T-helper 2 cell treated with Interferon-gamma antibody and Interleukin-4, amounts not matched to agents 5 μg/mL and 100 μg/mL, for 36 hours (primary cell): ENCODE results near the gene CTBP2.
"Not testable (repeated sequence)": the region's sequence is repeated elsewhere in the genome, so short reads cannot be mapped to it uniquely, and the experiment has no call there.

ENCODE experiments used
- DNase-seq: peaks from one replicate; pipeline ENCODE4 v3.0.0; 2021; ENCODE audit warnings: low spot score
- H3K27ac Mint-ChIP-seq: one replicate; pipeline ENCODE4 v1.8.0; 2021; ENCODE audit warnings: mild to moderate bottlenecking, mixed read lengths
- H3K27me3 Mint-ChIP-seq: one replicate; pipeline ENCODE4 v1.8.0; 2021; ENCODE audit warnings: low read depth, mixed read lengths
- H3K36me3 Mint-ChIP-seq: one replicate; pipeline ENCODE4 v1.8.0; 2021; ENCODE audit warnings: low read depth, mixed read lengths
- H3K4me1 Mint-ChIP-seq: one replicate; pipeline ENCODE4 v1.8.0; 2021; ENCODE audit warnings: low read depth, mixed read lengths
- H3K4me3 Mint-ChIP-seq: one replicate; pipeline ENCODE4 v1.8.0; 2022; ENCODE audit warnings: mild to moderate bottlenecking, moderate library complexity, mixed read lengths
- H3K9me3 Mint-ChIP-seq: one replicate; pipeline ENCODE4 v1.8.0; 2021; ENCODE audit warnings: mixed read lengths

CTBP2 gene

DNA sequence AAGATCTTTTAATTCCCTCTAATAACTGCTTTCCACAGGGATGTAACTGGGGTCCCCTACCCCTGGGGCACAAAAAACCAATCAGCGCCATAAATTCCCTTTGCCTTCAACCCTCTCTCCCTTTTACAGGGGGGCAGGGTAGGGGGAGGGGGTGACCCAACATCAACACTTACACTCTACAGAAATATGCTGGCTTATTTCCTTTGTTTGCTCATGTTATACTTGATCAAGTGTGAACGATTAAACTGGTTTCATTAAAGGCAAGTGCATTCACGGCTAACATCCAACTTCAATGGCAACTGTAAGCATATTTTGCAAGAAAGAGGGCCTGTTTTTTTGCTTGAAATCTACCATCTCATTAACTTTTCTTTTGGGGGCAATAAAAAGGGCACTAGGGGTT, 2.9 kb downstream of the CTBP2 start:
- Mint-ChIP-seq H3K27me3 (peaks cover 53% of the 10 kb centered on the region), H3K4me1 (peaks cover 5% of the 10 kb centered on the region), H3K27ac (no peak overlapping the region), H3K36me3 (no peaks in the 10 kb centered on the region), H3K9me3 (no peaks in the 10 kb centered on the region), H3K4me3 (no peak overlapping the region)
- DNase-seq, result no peak

DNA sequence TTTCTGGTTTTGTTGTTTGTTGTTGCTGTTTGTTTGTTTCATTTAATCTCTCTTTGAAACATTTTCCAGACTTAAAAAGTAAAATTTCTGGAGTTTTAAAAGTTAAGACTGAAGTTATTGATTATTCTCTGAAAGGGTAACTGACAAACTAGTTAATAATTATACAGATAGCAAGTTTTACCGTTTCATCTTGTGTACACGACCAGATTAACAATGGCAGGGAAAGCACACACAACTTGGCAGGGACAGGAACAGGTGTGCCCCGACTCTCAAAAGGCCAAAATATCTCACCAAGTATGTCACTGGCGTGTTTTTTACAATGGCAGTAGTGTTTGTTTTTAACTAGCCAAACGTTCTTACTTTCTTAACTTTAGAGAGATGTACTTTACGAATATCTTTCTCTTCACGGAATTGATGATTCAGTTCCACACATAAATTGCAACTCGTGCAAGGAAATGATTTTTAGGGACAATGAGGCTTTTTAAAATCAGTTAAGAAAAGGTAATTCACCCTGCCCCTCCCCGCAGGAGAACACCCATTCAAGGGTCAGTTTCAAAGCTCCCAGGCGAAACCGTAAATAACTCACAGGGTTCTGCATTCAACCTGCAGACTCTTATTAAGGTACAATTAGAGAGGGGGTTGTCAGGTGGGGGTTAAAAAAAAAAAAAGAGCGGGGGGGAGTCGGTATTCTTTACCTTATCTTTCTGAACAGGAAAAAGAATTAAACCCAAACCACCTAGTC, 3.5 kb downstream of the CTBP2 start:
- H3K36me3 Mint-ChIP-seq, result no peaks in the 10 kb centered on the region
- H3K27ac Mint-ChIP-seq, result no peak overlapping the region
- no peak for DNase-seq
- H3K27me3 Mint-ChIP-seq, result peaks cover 53% of the 10 kb centered on the region
- H3K9me3 Mint-ChIP-seq, result no peaks in the 10 kb centered on the region
- H3K4me3 Mint-ChIP-seq, result no peak overlapping the region
- H3K4me1 Mint-ChIP-seq, result peaks cover 5% of the 10 kb centered on the region

DNA sequence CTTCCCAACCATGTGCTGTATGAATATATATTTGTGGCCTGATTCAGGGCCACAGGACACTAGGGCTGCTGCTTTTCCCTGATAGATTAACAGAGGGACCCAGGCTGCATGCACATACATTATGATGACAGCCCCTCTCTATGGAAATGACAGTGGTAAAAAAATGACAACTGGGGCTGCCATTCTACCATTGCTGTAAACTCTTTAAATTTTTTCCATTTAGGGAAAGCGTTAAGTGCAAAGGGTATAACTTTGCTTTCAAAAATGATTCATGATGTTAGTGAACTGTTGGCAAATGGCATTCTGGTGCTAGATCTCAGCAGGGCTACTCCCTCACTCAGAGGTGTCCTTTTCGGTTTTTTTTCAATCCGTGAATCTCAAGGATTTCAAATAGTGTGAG, 4.2 kb downstream of the CTBP2 start:
- H3K27me3 Mint-ChIP-seq, result peaks cover 53% of the 10 kb centered on the region
- H3K36me3 Mint-ChIP-seq, result no peaks in the 10 kb centered on the region
- DNase-seq, result no peak
- peaks cover 5% of the 10 kb centered on the region for H3K4me1 Mint-ChIP-seq
- H3K9me3 Mint-ChIP-seq, result no peaks in the 10 kb centered on the region
- H3K27ac Mint-ChIP-seq, result no peak overlapping the region
- no peak overlapping the region for H3K4me3 Mint-ChIP-seq

DNA sequence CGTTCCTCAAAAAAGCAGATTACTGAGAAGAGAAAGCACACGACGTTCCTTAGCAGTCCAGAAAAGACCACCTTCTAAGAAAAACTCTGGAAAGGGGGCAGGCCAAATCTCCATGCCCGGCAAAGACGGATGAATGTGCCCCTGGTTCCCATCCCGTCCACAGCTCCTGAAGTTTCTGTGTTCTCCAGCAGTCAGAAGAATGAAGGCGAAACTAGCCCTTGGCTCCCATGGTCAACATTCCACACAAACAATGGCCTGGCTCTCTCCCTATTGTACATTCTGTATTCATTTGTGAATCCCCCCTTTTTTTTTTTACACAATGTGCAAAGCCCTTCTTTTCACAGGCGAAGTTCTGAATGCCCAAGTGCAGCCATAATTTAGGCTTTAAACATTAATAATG, 5.3 kb downstream of the CTBP2 start:
- no peak for DNase-seq
- Mint-ChIP-seq H3K27me3 (peaks cover 58% of the 10 kb centered on the region), H3K27ac (no peak overlapping the region), H3K36me3 (no peaks in the 10 kb centered on the region), H3K9me3 (no peaks in the 10 kb centered on the region), H3K4me1 (peaks cover 5% of the 10 kb centered on the region), H3K4me3 (no peak overlapping the region)

DNA sequence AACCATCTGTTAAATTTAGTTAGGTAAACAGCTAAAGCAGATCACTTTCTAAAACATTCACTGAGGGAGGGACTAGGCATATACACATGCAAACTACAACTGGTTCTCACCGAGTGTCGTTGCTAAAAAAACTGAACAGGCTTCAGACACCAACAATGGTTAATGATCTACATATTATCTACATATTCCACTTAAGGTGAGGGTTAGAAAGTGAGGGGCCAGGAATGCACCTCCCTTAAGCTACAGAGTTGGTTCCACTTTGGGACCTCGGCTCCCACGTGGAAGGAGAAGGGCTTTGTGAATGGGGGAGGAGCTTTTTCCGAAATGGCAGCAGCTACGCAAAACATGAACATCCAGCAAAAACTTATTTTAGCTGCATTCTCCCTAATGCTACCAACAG, 5.8 kb downstream of the CTBP2 start:
- Mint-ChIP-seq H3K27me3 (peaks cover 58% of the 10 kb centered on the region), H3K36me3 (no peaks in the 10 kb centered on the region), H3K9me3 (no peaks in the 10 kb centered on the region), H3K4me1 (peaks cover 5% of the 10 kb centered on the region), H3K27ac (no peak overlapping the region), H3K4me3 (no peak overlapping the region)
- DNase-seq, result no peak

DNA sequence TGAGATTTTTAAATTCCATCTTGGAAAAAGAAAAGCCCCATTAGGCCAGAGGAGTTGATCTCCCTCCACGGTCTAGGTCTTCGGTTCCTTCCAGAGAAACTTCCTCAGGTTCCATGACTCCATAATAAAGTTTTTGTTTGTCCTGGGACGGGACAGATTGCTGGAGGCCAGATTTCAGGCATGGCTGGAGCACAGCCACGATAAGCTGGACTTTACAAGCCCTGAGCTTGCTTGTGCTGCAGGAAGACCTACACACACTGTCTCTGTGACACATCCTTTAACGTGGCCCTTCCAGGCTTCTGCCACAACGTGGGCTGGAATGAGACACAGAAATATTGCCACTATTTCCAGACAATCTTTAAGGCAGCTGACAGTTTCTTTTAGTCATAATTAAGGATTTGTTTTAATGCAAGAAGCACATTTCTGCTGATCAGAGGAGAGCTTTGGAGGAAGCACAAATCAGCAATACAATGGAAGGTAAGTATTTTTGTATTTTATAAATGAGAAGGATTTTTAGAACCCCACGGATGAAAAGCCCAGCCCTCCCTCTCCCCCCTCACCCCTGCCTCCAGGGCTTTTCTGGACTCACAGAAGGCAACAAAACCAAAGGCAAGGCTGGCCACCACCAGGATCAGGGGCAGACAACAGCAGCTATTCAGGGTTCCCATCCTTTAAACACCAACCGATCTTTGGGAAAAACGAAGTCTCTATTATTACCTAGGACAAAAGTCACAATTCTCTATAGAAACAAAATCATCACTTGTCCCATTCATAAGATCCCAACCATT, 6.5 kb downstream of the CTBP2 start:
- no peaks in the 10 kb centered on the region for H3K36me3 Mint-ChIP-seq
- peaks cover 5% of the 10 kb centered on the region for H3K4me1 Mint-ChIP-seq
- no peak overlapping the region for H3K27ac Mint-ChIP-seq
- no peak for DNase-seq
- no peak overlapping the region for H3K4me3 Mint-ChIP-seq
- H3K9me3 Mint-ChIP-seq, result no peaks in the 10 kb centered on the region
- peaks cover 58% of the 10 kb centered on the region for H3K27me3 Mint-ChIP-seq

DNA sequence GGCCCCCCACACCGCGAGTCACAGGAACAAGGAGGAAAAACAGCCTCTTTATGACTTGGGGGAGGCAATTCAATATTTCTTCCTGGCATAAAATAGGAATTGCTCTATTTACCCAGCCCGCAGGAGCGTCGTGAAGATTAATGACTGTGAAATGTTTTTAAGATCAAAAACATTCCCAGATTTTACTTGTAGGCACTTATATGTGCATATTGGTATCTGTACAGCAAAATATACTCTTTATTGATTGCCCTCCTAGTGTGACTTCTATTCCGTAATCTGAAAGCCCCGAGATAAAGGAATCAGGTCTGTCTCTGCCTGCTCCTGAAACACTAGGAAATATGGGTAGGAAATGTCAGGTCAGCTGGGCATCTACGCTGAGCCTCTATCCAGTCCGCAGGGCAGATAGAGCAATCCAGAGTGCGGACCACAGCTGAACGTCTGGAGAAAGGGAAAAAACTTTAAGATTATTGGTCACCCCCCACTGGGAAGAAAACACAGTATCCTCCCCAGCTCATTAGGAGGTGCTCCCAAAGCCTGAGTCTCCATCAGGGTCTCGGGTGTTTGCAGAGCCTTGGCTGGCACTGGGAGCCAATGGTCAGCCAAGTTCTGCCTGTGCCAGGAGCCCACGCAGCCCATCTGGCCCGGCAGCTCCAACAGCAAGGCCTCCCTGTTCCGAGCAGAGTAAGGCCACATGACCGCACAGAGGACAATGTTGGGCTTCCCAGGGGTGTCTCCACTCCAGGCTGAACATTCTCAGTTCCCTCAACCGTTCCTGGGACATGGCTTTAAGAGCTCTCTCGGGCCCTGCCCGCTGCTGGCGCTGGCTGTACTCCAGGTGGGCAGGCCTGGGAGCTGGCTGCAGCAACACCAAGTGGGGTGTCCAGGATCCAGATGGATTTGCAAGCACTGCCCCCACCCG, 7.7 kb downstream of the CTBP2 start:
- Mint-ChIP-seq H3K36me3 (no peaks in the 10 kb centered on the region), H3K27me3 (peaks cover 56% of the 10 kb centered on the region), H3K4me3 (no peak overlapping the region), H3K4me1 (no peaks in the 10 kb centered on the region), H3K9me3 (no peaks in the 10 kb centered on the region), H3K27ac (no peak overlapping the region)
- DNase-seq, result no peak

DNA sequence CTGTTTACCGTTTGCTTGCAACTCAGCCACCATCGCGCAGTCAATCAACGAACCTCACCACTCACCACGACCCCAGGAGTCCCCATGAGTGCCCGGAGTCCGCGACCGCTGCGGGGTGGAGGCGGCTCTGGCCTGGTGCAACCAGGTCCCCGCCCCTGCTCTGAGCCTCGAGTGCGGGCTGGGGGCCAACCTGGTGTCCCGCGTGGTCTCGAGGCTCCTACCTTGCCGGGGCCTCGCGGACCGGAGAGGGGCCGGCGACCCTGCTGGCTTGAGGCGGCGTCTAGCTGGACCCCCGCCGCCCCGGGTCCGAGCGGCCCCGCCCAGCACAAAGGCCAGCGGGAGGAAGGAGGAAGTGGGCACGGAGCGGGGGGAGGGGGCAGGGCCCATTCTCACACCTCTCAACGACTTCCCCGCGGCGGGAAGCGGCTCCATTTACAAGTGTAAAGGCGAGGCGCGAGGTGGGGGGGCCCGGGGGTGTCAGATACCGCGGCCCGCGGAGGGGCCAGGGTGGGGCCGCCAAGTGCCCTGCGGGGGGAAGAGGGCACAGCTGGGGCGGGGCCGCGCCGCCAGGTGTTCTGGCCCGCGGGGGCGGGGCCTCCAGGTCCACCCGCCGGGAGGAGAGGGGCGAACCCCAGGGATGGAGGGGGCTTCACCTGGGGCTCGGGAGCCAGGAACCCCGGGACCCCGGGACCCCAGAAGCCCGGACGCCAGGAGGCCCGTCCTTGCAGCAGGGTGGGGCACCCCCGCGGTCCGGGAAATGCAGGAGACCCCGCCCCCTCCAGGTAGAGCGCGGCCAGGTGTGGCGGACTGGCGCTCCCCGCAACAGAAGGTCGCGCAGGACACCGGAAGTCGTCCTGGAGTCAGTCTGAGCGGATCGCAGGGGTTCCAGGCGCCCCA, 8.6 kb downstream of the CTBP2 start:
- no peaks in the 10 kb centered on the region for H3K36me3 Mint-ChIP-seq
- H3K27me3 Mint-ChIP-seq, result peaks cover 52% of the 10 kb centered on the region
- H3K4me1 Mint-ChIP-seq, result no peaks in the 10 kb centered on the region
- no peak overlapping the region for H3K4me3 Mint-ChIP-seq
- H3K9me3 Mint-ChIP-seq, result no peaks in the 10 kb centered on the region
- no peak for DNase-seq
- no peak overlapping the region for H3K27ac Mint-ChIP-seq

DNA sequence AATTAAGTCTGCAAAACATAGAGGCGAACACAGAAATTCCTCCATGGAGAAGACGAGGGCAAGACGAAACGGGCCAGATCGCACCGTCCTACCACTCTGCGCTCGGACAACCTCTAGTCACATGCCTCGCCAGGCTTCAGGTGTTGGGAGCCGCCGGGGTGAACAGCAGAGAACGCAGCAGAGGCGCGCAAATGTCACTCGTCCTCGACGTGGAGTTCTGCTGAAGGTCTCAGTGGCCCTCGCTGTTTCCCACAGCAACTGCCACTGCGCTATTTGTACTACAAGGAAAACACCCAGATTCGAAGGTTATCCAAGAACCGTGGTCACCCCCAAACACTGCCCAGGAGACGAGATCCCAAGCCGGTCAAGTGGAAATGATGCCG, 9.2 kb downstream of the CTBP2 start:
- Mint-ChIP-seq H3K9me3 (no peaks in the 10 kb centered on the region), H3K36me3 (no peaks in the 10 kb centered on the region), H3K4me1 (no peaks in the 10 kb centered on the region), H3K27ac (no peak overlapping the region), H3K27me3 (peaks cover 46% of the 10 kb centered on the region), H3K4me3 (no peak overlapping the region)
- no peak for DNase-seq

DNA sequence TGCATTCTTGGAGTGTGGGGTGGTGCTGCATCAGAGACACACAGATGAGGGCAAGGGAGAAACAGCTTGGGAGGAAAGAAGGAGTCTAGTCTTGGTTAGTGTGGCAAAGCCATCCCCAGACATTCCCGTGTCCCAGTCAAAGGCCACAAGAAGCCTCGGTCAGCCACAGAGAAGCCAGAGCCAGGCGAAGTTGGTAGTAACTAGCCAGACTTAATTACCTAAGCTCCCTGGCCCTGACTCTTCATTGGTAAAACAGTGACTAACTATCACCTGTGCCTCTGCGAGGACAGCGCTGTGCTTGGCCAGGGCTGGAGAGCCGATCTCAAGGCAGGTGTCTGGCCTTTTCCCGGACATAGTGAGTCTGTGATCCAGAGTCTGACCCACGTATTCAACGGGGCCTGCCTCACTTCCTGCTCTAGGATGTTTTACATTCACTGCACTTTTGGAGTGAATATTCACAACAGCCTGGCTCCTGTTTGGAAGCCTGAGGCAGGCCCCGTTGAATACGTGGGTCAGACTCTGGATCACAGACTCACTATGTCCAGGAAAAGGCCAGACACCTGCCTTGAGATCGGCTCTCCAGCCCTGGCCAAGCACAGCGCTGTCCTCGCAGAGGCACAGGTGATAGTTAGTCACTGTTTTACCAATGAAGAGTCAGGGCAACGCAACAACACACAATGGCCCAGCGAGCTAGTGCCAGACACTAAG, 9.8 kb downstream of the CTBP2 start:
- not testable (repeated sequence) for H3K36me3 Mint-ChIP-seq, H3K27ac Mint-ChIP-seq

DNA sequence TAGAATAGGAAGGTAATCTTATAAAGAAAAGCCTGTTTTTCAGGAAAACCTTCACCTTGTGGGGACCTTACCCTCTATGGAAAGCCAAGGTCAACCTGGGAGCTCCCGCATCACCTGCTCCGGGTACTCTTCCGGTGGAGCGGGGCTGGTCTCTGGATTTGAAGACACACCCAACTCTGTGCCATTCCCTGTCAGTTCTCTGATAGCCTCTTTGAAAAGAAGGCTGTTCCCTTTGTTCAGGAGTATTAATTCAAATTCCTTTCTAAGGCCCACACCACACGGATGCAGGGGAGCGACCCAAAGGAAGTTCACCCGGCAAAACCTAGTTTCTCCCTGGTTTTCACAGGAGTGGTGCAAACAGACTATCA, 10.7 kb downstream of the CTBP2 start:
- no peaks in the 10 kb centered on the region for H3K36me3 Mint-ChIP-seq
- no peak for DNase-seq
- no peak overlapping the region for H3K27ac Mint-ChIP-seq
- no peak overlapping the region for H3K4me3 Mint-ChIP-seq
- H3K9me3 Mint-ChIP-seq, result no peaks in the 10 kb centered on the region
- H3K27me3 Mint-ChIP-seq, result peaks cover 38% of the 10 kb centered on the region
- no peaks in the 10 kb centered on the region for H3K4me1 Mint-ChIP-seq

More for the DNA sequence above, 9.8 kb downstream of the CTBP2 start:
- not testable (repeated sequence) for H3K4me1 Mint-ChIP-seq, H3K4me3 Mint-ChIP-seq, H3K9me3 Mint-ChIP-seq, DNase-seq
- peaks cover 43% of the 10 kb centered on the region for H3K27me3 Mint-ChIP-seq

DNA sequence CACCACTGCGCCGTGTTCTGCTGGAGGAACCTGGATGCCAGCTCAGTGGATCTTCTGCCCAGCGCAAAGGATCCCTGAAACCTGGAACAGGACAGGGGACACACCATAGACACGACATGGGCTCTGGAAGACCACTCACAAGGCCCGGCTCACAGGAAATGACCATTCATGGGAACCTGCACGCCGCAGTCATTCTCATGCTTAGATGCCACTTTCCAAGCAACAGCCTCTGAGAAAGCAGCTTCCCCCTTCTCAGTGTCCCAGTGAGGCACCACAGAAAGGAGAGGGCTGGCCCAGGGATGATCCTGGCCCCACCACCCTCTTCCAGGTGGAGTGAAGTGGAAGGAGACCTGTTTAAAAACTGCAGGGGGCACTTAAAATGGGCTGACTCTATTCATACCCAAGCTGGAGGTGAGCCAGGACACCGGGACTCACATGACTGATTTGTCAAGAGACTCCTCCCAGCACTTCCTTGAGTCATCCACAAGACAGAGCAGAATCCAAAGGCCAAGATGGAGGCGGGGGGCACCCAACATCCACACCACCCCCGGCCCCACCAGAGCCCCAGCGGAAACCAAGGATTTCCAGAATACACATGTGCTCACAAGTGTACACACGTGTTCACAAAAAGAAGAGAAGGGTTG, 11.2 kb downstream of the CTBP2 start:
- no peaks in the 10 kb centered on the region for H3K36me3 Mint-ChIP-seq
- no peak for DNase-seq
- H3K9me3 Mint-ChIP-seq, result no peaks in the 10 kb centered on the region
- no peak overlapping the region for H3K27ac Mint-ChIP-seq
- H3K4me3 Mint-ChIP-seq, result no peak overlapping the region
- H3K27me3 Mint-ChIP-seq, result peaks cover 34% of the 10 kb centered on the region
- no peaks in the 10 kb centered on the region for H3K4me1 Mint-ChIP-seq
